Trophoblast cell (in vitro differentiated cells and primary cell): Measurements from ENCODE around the gene MAGI2. TPM values are rescaled to one million over a fixed set of nuclear protein-coding genes. Genes with fewer than 3 reads are reported as not detected.

Experiments
- DNase-seq, 2 donors: peaks; one replicate each; pipeline ENCODE4 v3.0.0-alpha.2; 2016
- H2AFZ ChIP-seq: 2 replicates; pipeline ENCODE4 v1.6.1; 2013; ENCODE audit warnings: low read length, moderate library complexity, mild to moderate bottlenecking; ENCODE audit not compliant: insufficient read depth, poor library complexity
- H2AK5ac ChIP-seq: 2 replicates; pipeline ENCODE4 v1.6.1; 2013; ENCODE audit warnings: mild to moderate bottlenecking, low read length
- H2BK120ac ChIP-seq: 2 replicates; pipeline ENCODE4 v1.6.1; 2013; ENCODE audit warnings: low read length, mild to moderate bottlenecking, moderate library complexity; ENCODE audit not compliant: insufficient read depth, poor library complexity
- H2BK12ac ChIP-seq: 2 replicates; pipeline ENCODE4 v1.6.1; 2013; ENCODE audit warnings: mild to moderate bottlenecking, low read length, moderate library complexity
- H2BK5ac ChIP-seq: 2 replicates; pipeline ENCODE4 v1.6.1; 2013; ENCODE audit warnings: low read length, low read depth, moderate library complexity, mild to moderate bottlenecking; ENCODE audit not compliant: poor library complexity
- H3K14ac ChIP-seq: 2 replicates; pipeline ENCODE4 v1.6.1; 2013; ENCODE audit warnings: mild to moderate bottlenecking, low read length
- H3K18ac ChIP-seq: 2 replicates; pipeline ENCODE4 v1.6.1; 2013; ENCODE audit warnings: mild to moderate bottlenecking, low read length
- H3K23ac ChIP-seq: 2 replicates; pipeline ENCODE4 v1.6.1; 2013; ENCODE audit warnings: low read length
- H3K27ac ChIP-seq: 2 replicates; pipeline ENCODE4 v1.5.1; 2013; ENCODE audit warnings: low read depth, mild to moderate bottlenecking, inconsistent platforms, low read length, moderate library complexity
- H3K27me3 ChIP-seq: 2 replicates; pipeline ENCODE4 v1.6.1; 2013; ENCODE audit warnings: inconsistent platforms, mild to moderate bottlenecking, low read length, moderate library complexity; ENCODE audit not compliant: insufficient read depth
- H3K36me3 ChIP-seq, 2 experiments: 1 replicate in 1 of 2; 2 replicates in 1 of 2; pipeline ENCODE4 v1.6.1; 2013; ENCODE audit warnings: low read length in 2 of 2, mild to moderate bottlenecking in 2 of 2, moderate library complexity in 1 of 2; ENCODE audit not compliant: insufficient read depth in 2 of 2, control insufficient read depth in 1 of 2
- H3K4ac ChIP-seq: 2 replicates; pipeline ENCODE4 v1.6.1; 2013; ENCODE audit warnings: low read depth, mild to moderate bottlenecking, low read length, moderate library complexity
- H3K4me1 ChIP-seq, 2 experiments: 1 replicate in 1 of 2; 2 replicates in 1 of 2; pipeline ENCODE4 v1.6.1; 2013; ENCODE audit warnings: low read length in 2 of 2, mild to moderate bottlenecking in 2 of 2, moderate library complexity in 1 of 2; ENCODE audit not compliant: insufficient read depth in 2 of 2, control insufficient read depth in 1 of 2
- H3K4me2 ChIP-seq: 2 replicates; pipeline ENCODE4 v1.6.1; 2013; ENCODE audit warnings: inconsistent platforms, mild to moderate bottlenecking, low read length, moderate library complexity
- H3K4me3 ChIP-seq: 2 replicates; pipeline ENCODE4 v1.5.1; 2013; ENCODE audit warnings: mild to moderate bottlenecking, low read depth, low read length, inconsistent platforms
- H3K79me1 ChIP-seq: one replicate; pipeline ENCODE4 v1.6.1; 2013; ENCODE audit warnings: low read length
- H3K79me2 ChIP-seq: 2 replicates; pipeline ENCODE4 v1.6.1; 2013; ENCODE audit warnings: low read length, mild to moderate bottlenecking; ENCODE audit not compliant: control insufficient read depth, insufficient read depth, poor library complexity
- H3K9ac ChIP-seq: 2 replicates; pipeline ENCODE4 v1.6.1; 2013; ENCODE audit warnings: mild to moderate bottlenecking, low read length
- H3K9me3 ChIP-seq: 2 replicates; pipeline ENCODE4 v1.6.1; 2013; ENCODE audit warnings: low read depth, mild to moderate bottlenecking, control low read depth, inconsistent platforms, low read length; ENCODE audit not compliant: insufficient read depth
- H4K12ac ChIP-seq: 2 replicates; pipeline ENCODE4 v1.6.1; 2013; ENCODE audit warnings: low read depth, mild to moderate bottlenecking, low read length, moderate library complexity
- H4K8ac ChIP-seq: 2 replicates; pipeline ENCODE4 v1.6.1; 2013; ENCODE audit warnings: low read depth, mild to moderate bottlenecking, low read length, moderate library complexity
- H4K91ac ChIP-seq: one replicate; pipeline ENCODE4 v1.6.1; 2013; ENCODE audit warnings: low read depth, mild to moderate bottlenecking, low read length, moderate library complexity
- WGBS: extraction: QIAGEN DNeasy Blood & Tissue Kit; methylation state at CpG from one replicate; pipeline ENCODE4 v1.1.7; 2013; ENCODE audit warnings: missing lambda C conversion rate; ENCODE audit not compliant: insufficient read length, insufficient coverage; ENCODE audit errors: extremely low coverage; 5-methylcytosine and 5-hydroxymethylcytosine counted together
- polyA plus RNA-seq: library from polyadenylated mRNA; stranded (reverse); fragments of 200-250 nt; gene quantifications from 2 replicates; pipeline ENCODE4 v1.2.3, GENCODE V29; 2013

The MAGI2 gene
- polyA plus RNA-seq = 0.72 and 0.79 TPM in 2 replicates

- Histone ChIP-seq H2BK12ac (peak within 1 kb of the TSS; percentile 56), H3K79me1 (peaks cover 6% of the 10 kb centered on the region), H3K18ac (peak within 1 kb of the TSS; percentile 39), H3K14ac (peak within 1 kb of the TSS; percentile 66), H3K79me2 (peaks cover 2% of the 10 kb centered on the region), H3K9me3 (peaks cover 5% of the 10 kb centered on the region), H3K4me3 (peak within 1 kb of the TSS; percentile 84), H3K4me1 (peaks cover 13 to 22% of the 10 kb centered on the region in 2 experiments), H4K12ac (no peak within 1 kb of the TSS), H2BK120ac (peak within 1 kb of the TSS; percentile 35), H3K27ac (no peak within 1 kb of the TSS), H3K4me2 (peak within 1 kb of the TSS; percentile 80), H3K4ac (no peak within 1 kb of the TSS), H4K91ac (peak within 1 kb of the TSS; percentile 10), H3K36me3 (no peaks in the 10 kb centered on the region), H3K9ac (peak within 1 kb of the TSS; percentile 42), H2AK5ac (no peak within 1 kb of the TSS), H3K27me3 (peaks cover 23% of the 10 kb centered on the region), H4K8ac (peak within 1 kb of the TSS; percentile 66), H2BK5ac (no peak within 1 kb of the TSS), H2AFZ (peak within 1 kb of the TSS; percentile 94), H3K23ac (no peak within 1 kb of the TSS)
- no CpG with 5 or more reads among the region's 67 CpGs for WGBS
- DNase-seq = peak in 1 of 2 donors; percentile 41
These were observed at the start of gene MAGI2 for GRCh38 chr7:79453558-79454360. TSS of gene MAGI2 (minus strand) at chr7:79453667. CDS start at chr7:79453320, 347 bp downstream.

GRCh38 chr7:79502151-79502550 is 48.7 kb upstream of the MAGI2 start:
- Histone ChIP-seq H4K91ac (no peak overlapping the region), H3K4me2 (no peak overlapping the region), H3K36me3 (no peaks in the 10 kb centered on the region), H3K18ac (no peak overlapping the region), H3K79me1 (peaks cover 8% of the 10 kb centered on the region), H3K23ac (no peak overlapping the region), H3K9ac (no peak overlapping the region), H4K8ac (no peak overlapping the region), H3K27me3 (no peaks in the 10 kb centered on the region), H2AFZ (no peak overlapping the region), H3K14ac (no peak overlapping the region), H2BK12ac (peak overlapping the region; percentile 52), H2BK120ac (no peak overlapping the region), H3K4me1 (peaks cover 0 to 6% of the 10 kb centered on the region in 2 experiments), H2BK5ac (no peak overlapping the region), H3K79me2 (no peaks in the 10 kb centered on the region), H3K9me3 (no peaks in the 10 kb centered on the region), H3K4ac (no peak overlapping the region), H4K12ac (no peak overlapping the region), H3K4me3 (no peak overlapping the region), H3K27ac (no peak overlapping the region), H2AK5ac (no peak overlapping the region)
- no CpG with 5 or more reads among the region's 1 CpG for WGBS
- DNase-seq = no peak

GRCh38 chr7:79500759-79501158 is 47.3 kb upstream of the MAGI2 start:
- H3K4me2 ChIP-seq = no peak overlapping the region
- no peak overlapping the region for H3K9ac ChIP-seq
- H4K12ac ChIP-seq = no peak overlapping the region
- H3K9me3 ChIP-seq = no peaks in the 10 kb centered on the region
- H2AFZ ChIP-seq = no peak overlapping the region
- H3K4me1 ChIP-seq = peaks cover 0 to 6% of the 10 kb centered on the region in 2 experiments
- H2BK5ac ChIP-seq = no peak overlapping the region
- no peak overlapping the region for H3K4ac ChIP-seq
- no peak overlapping the region for H3K18ac ChIP-seq
- no peak overlapping the region for H3K23ac ChIP-seq
- H3K27ac ChIP-seq = no peak overlapping the region
- H3K14ac ChIP-seq = no peak overlapping the region
- no peak overlapping the region for H4K91ac ChIP-seq
- H2BK12ac ChIP-seq = no peak overlapping the region
- H3K27me3 ChIP-seq = no peaks in the 10 kb centered on the region
- no peaks in the 10 kb centered on the region for H3K36me3 ChIP-seq
- H3K79me2 ChIP-seq = no peaks in the 10 kb centered on the region
- H3K4me3 ChIP-seq = no peak overlapping the region
- no peak overlapping the region for H2AK5ac ChIP-seq
- DNase-seq = no peak
- no peak overlapping the region for H2BK120ac ChIP-seq
- peaks cover 8% of the 10 kb centered on the region for H3K79me1 ChIP-seq
- no peak overlapping the region for H4K8ac ChIP-seq

GRCh38 chr7:79497728-79498127 is 44.3 kb upstream of the MAGI2 start:
- WGBS = no CpG with 5 or more reads among the region's 3 CpGs
- Histone ChIP-seq H3K79me2 (no peaks in the 10 kb centered on the region), H3K9me3 (no peaks in the 10 kb centered on the region)

More at GRCh38 chr7:79497728-79498127, 44.3 kb upstream of the MAGI2 start:
- H2BK5ac ChIP-seq = no peak overlapping the region
- H2AFZ ChIP-seq = no peak overlapping the region
- H3K4ac ChIP-seq = no peak overlapping the region
- H3K23ac ChIP-seq = no peak overlapping the region
- no peak overlapping the region for H2AK5ac ChIP-seq
- no peak overlapping the region for H4K12ac ChIP-seq
- no peak overlapping the region for H3K9ac ChIP-seq
- H4K91ac ChIP-seq = no peak overlapping the region
- no peak overlapping the region for H4K8ac ChIP-seq
- no peaks in the 10 kb centered on the region for H3K27me3 ChIP-seq
- no peak overlapping the region for H3K18ac ChIP-seq
- no peaks in the 10 kb centered on the region for H3K36me3 ChIP-seq
- H3K27ac ChIP-seq = no peak overlapping the region
- H2BK12ac ChIP-seq = no peak overlapping the region
- H3K4me1 ChIP-seq = no peaks in the 10 kb centered on the region
- no peak for DNase-seq
- no peak overlapping the region for H3K14ac ChIP-seq
- H2BK120ac ChIP-seq = no peak overlapping the region
- peaks cover 2% of the 10 kb centered on the region for H3K79me1 ChIP-seq
- H3K4me2 ChIP-seq = no peak overlapping the region
- H3K4me3 ChIP-seq = no peak overlapping the region
